HG03520 (cell line): Measurements from ENCODE around the gene PLEKHA4.
A peak's percentile ranks its signal among the peaks of the same experiment; 100 is the strongest.
"Not testable (repeated sequence)": the region's sequence is repeated elsewhere in the genome, so short reads cannot be mapped to it uniquely, and the experiment has no call there.

Source experiments
- ATAC-seq: cut with Tn5 transposase; IDR thresholded peaks from one replicate; pipeline ENCODE4 v1.9.1; 2021; ENCODE audit warnings: mild to moderate bottlenecking, moderate library complexity; ENCODE audit not compliant: unreplicated experiment

The PLEKHA4 gene

DNA sequence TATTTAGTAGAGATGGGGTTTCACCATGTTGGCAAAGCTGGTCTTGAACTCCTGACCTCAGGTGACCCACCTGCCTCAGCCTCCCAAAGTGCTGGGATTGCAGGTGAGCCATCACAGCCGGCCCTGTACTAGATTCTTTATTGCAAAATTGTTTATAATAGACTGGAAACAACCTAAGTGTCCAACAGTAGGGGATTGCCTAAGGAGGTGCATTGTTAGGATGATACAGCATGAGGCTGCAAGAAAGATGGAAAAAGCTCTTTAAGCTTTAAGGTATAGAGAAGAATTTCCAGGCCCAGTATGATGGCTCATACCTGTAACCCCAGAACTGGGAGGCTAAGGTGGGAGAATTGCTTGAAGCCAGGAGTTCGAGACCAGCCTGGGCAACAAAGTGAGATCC lies 65.8 kb downstream of the PLEKHA4 start:
- no peak for ATAC-seq

DNA sequence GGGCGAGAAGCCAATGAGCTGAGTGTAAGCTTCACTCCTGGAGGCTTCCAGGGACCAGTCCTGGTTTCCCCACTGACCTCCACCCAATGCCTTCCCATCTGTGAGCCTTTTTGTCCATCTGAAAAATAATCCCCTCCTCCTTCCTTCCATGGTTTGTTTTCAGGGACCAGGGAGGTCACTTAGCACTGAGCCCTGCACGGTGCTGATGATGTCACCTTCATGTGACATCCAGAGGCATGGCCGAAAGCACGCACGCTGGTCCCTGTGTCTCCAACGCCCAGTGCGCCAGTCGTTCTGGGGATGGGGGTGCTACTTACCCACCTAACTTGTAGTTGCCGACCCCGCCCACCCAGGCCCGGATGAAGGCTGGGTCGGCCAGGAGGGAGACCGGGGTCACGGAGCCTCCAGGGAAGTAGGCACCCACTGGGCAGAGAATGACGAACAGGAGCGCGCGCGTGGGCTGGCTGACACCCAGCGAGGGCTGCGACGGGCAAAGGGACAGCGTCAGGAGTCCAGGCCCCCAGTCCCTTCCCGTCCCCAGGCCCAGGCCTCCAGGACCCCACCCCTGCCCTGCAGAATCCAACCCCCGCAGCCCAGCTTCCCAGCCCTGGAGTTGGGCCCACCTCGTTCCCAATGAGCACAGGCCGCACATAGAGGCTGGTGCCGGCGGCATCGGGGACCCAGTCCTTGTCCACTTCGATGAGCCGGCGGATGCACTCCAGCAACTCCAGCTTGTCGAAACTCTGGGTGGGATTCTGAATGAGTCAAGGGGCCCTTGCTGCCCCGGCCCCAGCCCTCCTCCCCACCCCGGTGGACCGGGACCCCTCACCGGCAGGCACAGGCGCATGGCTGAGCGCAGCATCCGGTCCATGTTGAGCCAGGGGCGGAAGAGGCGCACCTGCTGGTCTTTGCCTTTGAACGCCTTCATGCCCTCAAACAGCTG lies 68.8 kb downstream of the PLEKHA4 start:
- no peak for ATAC-seq

- ATAC-seq: no peak
Observed at GRCh38 chr19:48798937-48799336, 69.5 kb downstream of the PLEKHA4 start.

- no peak for ATAC-seq
Observed at GRCh38 chr19:48797103-48797502, 71.3 kb downstream of the PLEKHA4 start.

DNA sequence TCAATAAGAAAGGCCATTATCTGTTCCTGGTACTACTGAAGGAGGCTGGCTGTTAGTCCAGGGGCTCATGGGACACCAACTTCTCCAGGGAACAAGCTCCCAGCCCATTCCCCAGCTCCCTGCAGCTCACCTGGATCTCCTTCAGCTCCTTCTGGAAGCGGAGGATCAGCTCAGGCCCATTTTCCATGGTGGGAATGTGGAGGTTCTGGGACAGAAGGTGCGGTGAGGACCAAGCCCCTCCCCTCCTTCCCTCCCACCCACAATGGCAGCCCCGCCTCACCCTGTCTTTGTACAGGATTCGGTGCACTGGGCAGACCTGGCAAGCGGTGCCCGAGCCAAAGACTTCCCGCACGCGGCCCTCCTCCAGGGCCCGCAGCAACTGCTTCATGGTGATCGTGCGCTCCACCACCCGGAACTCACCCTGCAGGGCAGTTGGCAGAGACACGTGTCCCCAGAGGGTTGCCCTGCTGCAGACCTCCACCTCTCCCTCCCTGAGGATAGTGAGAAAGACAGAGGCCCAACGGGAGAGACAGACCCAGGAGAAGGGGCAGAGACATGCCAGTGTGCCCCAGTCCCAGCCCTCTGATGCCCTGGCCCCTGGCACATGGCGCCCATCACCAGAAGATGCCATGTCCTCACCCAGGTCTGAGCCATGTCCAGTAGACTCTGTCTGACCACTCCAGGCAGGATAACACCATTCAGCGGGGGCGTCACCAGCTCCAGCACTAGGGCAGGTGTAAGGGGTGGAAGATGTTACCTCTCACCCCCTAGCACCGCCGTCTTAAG lies 71.9 kb downstream of the PLEKHA4 start:
- ATAC-seq: no peak

DNA sequence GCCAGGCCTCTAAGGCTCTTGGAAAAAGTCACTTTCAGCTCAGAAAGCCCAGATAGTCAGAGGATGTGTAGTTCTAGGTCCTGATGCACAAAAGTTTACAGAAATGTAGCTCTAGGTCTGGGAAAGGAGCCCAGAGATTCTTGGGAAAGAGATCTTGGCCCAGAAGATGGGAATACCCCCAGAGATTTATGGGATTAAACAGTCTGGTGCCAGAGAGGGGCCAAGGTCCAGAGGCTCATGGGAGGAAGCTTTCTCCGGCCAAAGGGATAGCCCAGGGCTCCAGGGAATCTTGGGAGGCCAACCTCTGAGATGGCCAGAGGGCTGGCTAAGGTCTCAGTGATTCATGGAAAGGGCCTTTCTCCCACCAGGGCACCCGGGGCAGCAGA lies 72.7 kb downstream of the PLEKHA4 start:
- ATAC-seq: no peak

DNA sequence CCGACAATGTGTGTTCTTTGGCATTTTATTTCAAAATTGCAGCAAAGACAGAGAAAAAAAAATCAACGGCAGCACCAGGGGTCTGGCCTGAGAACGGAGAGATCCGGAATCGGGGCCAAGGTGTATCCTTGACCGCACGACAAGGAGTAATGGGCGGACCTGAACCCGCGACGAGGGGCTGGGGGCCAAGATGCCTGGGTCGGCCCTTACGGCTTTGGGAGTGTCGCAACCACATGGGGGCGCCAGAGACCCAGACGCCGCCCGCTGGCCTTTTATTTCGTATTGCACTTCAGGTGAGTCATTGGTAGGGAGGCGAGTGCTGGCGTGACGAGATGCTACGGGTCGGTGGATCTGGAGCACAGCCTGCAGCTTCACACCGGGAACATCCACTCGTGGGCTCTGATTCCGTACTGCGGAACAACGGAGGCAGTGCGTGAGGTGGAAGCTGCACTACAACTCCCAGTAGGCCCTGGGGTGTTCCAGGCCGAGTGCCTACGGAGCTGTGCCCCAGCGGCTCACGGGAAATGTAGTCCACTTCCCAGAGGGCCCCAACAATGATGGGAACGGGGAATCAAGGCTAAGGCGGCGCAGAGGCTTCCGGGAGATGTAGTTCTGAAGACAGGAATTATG lies 73.2 kb downstream of the PLEKHA4 start:
- ATAC-seq: peak; percentile 58

DNA sequence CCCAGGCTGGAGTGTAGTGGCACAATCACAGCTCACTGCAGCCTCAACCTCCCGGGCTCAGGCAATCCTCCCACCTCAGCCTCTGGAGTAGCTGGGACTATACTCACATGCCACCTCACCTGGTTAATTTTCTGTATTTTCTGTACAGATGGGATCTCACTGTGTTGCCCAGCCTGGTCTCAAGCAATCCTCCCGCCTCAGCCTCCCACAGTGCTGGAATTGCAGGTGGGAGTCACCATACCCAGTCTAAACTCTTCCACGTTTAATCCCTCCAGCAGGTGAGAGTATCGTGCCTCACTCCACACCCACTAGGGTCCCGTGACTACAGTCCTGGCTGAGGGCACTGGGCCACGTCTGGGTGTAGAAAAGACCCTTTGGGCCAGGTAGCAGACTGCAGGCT lies 74.1 kb downstream of the PLEKHA4 start:
- ATAC-seq: no peak

DNA sequence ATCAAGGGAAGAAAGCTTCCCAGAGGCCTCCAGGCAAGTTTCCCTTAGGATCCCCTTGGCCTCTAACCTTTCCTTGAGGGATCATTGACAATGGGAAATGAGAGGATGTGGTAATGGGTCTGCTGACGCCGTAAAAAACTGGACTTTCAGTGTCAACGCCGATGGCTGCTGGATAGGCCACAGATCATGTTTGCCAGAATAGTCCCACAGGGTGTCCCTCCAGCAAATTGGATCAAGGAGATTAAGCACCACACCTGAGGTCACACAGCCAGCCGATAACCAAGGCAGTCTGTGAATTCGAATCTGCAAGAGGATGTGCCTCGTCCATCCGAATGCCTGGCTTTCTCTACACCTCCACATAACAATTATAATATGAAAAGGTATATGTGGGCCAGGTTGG lies 75.1 kb downstream of the PLEKHA4 start:
- no peak for ATAC-seq

- not testable (repeated sequence) for ATAC-seq
Observed at GRCh38 chr19:48787331-48787730, 81.1 kb downstream of the PLEKHA4 start.
